ENCODE measurements around the gene TUBGCP2. TPM values are rescaled to one million over a fixed set of nuclear protein-coding genes. Genes with fewer than 3 reads are reported as not detected.

TUBGCP2 gene, protein sequence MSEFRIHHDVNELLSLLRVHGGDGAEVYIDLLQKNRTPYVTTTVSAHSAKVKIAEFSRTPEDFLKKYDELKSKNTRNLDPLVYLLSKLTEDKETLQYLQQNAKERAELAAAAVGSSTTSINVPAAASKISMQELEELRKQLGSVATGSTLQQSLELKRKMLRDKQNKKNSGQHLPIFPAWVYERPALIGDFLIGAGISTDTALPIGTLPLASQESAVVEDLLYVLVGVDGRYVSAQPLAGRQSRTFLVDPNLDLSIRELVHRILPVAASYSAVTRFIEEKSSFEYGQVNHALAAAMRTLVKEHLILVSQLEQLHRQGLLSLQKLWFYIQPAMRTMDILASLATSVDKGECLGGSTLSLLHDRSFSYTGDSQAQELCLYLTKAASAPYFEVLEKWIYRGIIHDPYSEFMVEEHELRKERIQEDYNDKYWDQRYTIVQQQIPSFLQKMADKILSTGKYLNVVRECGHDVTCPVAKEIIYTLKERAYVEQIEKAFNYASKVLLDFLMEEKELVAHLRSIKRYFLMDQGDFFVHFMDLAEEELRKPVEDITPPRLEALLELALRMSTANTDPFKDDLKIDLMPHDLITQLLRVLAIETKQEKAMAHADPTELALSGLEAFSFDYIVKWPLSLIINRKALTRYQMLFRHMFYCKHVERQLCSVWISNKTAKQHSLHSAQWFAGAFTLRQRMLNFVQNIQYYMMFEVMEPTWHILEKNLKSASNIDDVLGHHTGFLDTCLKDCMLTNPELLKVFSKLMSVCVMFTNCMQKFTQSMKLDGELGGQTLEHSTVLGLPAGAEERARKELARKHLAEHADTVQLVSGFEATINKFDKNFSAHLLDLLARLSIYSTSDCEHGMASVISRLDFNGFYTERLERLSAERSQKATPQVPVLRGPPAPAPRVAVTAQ
- total RNA-seq (27.8 TPM), polyA plus RNA-seq (35.6 TPM)

DNA sequence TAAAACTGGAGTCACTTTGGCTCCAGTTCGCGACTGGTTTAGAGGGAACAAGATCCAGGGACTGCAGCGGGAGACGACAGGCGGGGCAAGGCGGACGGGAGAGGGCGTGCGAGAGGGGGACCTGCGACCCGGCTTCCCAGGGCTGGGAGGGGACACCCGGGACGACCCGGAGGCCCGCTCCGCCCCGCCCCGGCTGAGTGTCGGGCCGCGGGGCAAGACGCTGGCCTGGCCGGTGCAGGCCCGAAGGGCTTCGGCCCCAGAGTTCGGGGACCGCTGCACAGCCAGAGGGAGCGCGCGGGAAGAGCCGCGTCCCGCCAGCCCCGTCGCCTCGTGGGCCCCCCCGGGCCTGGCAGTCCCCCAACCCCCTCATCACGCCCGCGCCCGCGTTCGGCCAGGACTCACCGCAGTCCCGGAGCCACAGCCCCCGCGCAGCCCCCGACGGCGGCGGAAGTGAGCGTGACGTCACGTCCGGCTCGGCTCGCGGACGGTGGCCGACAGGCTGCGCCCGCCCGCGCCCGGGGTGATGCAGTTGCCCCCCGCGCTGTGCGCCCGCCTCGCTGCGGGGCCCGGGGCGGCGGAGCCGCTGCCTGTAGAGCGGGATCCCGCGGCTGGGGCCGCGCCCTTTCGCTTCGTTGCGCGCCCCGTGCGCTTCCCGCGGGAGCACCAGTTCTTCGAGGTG is at the start of gene TUBGCP2, which contains the start of gene ZNF511:
TSS of gene TUBGCP2 (minus strand) at position 452 of the 679 bp plus-strand sequence. CDS start 5,931 bp downstream, outside the sequence.
TSS of gene ZNF511 (plus strand) at position 494 of the 679 bp plus-strand sequence. CDS start at position 524, 30 bp downstream.
- DNase-seq (ENCODE audit: extremely low spot score): peak; percentile 20
- under 1% methylated on average over 89 of the region's 89 CpGs for WGBS
- H3K4me3 ChIP-seq (ENCODE audit: low read depth, low read length): peak within 1 kb of the TSS; percentile 81
- peak within 1 kb of the TSS; percentile 96 for H3K27ac ChIP-seq (ENCODE audit: low read depth)
- no peaks in the 10 kb centered on the region for H3K4me1 ChIP-seq (ENCODE audit: insufficient read depth)
- H3K36me3 ChIP-seq (ENCODE audit: insufficient read depth): no peaks in the 10 kb centered on the region

DNA sequence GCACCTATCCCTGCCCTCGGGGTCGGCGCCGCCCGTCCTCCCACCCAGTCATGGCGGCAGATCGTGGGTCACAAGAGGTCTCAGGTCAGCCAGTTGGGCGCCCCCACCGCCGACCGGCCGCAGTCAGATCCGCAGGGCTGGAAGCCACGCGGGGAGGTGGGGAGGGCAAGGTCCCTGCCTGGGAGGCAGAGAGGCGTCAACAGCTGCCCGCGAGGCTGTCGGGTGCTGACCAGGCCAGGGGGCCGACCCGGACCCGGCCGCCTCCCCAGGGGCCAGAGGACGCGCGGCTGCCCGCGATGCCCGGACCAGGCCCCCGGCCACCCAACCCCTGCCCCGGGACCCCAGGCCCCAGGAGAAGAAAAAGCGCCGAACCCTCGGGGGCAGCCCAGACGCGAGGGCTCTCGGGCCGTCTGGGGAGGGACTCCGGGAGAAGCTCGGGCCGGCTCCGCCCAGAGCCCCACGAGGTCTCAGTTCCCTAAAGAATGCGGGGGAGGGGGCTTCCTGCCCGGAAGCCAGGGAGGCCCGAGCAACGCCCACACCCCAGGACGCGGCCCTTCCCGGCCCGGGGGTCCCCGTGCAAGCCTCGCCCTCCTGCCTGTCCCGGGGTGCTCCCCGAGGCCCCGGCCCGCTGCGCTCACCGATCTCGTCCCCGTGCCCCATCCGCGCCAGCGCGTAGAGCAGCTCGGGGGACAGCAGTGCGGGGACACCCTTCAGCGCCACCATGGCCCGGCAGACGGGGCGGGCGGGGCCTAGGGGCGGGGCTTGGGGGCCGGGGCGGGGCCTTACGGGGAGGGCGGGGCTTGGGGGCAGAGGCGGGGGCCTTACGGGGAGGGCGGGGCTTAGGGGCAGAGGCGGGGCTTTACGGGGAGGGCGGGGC is 48.9 kb upstream of the TUBGCP2 start, which contains the start of gene FUOM:
TSS of gene FUOM (minus strand) at position 735 of the 877 bp plus-strand sequence. CDS start at position 723, 12 bp downstream.
- H3K4me3 ChIP-seq (ENCODE audit: low read depth, low read length): peak within 1 kb of the TSS; percentile 59
- DNase-seq (ENCODE audit: extremely low spot score): no peak
- H3K36me3 ChIP-seq (ENCODE audit: insufficient read depth): peaks cover 2% of the 10 kb centered on the region
- peak within 1 kb of the TSS; percentile 31 for H3K27ac ChIP-seq (ENCODE audit: low read depth)
- WGBS: 2% methylated on average over 83 of the region's 83 CpGs
- no peaks in the 10 kb centered on the region for H3K4me1 ChIP-seq (ENCODE audit: insufficient read depth)

DNA sequence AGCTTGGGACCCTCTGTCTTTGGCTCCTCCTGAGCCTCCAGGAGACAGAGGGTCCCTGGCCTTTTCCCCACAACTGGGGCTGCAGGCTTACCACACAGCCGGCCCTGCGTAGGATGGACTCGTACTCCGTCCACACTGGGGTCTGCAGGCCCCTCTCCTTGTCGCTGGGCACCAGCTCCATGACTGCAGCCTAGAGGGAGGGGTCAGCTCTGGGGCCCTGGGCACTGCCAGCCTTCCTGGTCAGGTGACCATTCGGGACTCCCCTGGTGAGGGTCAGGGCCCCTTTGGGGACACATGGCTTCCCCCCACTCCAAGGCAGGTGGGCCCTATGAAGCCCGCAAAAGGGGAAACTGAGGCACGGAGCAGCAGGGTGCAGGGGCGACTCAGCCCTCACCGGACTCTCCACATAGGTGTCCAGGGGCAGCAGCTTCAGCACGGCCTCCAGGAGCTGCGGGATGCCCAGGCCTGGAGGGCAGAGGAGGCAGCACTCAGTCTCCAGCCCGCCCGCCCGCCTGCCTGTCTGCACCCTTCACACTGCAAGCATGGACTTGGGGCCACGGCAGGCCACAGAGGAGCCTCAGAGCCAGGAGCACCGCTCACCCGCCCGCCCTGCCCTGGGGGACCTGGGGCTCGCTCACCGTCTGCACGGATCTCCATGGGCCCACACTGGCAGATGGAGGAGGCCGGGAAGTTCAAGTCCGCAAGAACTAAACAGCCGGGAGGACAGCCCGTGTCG is 48.0 kb upstream of the TUBGCP2 start:
- no peaks in the 10 kb centered on the region for H3K4me1 ChIP-seq (ENCODE audit: insufficient read depth)
- no peaks in the 10 kb centered on the region for H3K36me3 ChIP-seq (ENCODE audit: insufficient read depth)
- no peak overlapping the region for H3K27ac ChIP-seq (ENCODE audit: low read depth)
- peak overlapping the region; percentile 59 for H3K4me3 ChIP-seq (ENCODE audit: low read depth, low read length)
- 50% methylated on average over 27 of the region's 27 CpGs for WGBS
- no peak for DNase-seq (ENCODE audit: extremely low spot score)

DNA sequence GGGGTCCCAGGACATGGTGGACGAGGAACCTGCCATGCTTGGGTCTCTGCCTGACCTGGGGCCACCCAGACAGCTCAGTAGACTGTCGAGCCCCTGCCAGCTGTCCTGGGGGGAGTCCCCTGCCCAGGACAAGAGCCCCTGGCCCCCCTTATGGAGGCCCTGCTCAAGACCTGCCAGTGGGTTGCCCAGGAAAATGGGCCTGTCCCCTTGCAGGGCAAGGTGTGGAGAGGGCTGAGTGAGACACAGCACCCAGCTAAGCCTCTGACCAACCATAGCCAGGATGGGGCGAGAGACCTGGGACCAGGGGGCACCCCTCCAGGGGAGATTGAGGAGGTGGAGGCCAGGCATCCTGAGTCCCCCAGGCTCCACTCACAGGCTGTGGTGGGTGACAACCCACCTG is 47.3 kb upstream of the TUBGCP2 start:
- no peak overlapping the region for H3K4me3 ChIP-seq (ENCODE audit: low read depth, low read length)

DNA sequence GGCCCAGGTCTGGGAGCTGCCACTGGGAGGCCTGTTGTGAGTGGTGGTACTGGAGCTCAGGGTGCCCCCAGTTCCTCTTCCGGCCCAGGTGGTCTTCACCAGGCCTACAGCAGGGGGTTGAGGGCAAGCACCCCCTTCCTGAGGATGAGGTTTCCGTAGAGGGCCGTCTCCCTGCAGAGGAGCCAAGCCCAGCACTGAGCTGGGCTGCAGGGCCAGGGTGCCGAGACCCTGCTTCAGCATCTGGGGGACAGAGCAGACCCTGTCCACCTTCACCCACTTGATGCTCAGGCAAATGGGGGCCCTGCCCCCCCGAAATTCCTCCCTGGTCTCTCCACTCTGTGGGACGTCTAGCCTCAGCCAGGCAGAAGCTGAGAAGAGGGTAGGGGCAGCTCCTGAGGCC is 46.6 kb upstream of the TUBGCP2 start:
- WGBS: 94% methylated on average over 6 of the region's 6 CpGs
- Histone ChIP-seq H3K36me3 (ENCODE audit: insufficient read depth) (no peaks in the 10 kb centered on the region), H3K4me1 (ENCODE audit: insufficient read depth) (no peaks in the 10 kb centered on the region), H3K4me3 (ENCODE audit: low read depth, low read length) (no peak overlapping the region), H3K27ac (ENCODE audit: low read depth) (no peak overlapping the region)
- DNase-seq (ENCODE audit: extremely low spot score): no peak

More for the DNA sequence above, 47.3 kb upstream of the TUBGCP2 start:
- H3K36me3 ChIP-seq (ENCODE audit: insufficient read depth): no peaks in the 10 kb centered on the region
- no peaks in the 10 kb centered on the region for H3K4me1 ChIP-seq (ENCODE audit: insufficient read depth)
- no peak for DNase-seq (ENCODE audit: extremely low spot score)
- 94% methylated on average over 3 of the region's 3 CpGs for WGBS
- no peak overlapping the region for H3K27ac ChIP-seq (ENCODE audit: low read depth)

DNA sequence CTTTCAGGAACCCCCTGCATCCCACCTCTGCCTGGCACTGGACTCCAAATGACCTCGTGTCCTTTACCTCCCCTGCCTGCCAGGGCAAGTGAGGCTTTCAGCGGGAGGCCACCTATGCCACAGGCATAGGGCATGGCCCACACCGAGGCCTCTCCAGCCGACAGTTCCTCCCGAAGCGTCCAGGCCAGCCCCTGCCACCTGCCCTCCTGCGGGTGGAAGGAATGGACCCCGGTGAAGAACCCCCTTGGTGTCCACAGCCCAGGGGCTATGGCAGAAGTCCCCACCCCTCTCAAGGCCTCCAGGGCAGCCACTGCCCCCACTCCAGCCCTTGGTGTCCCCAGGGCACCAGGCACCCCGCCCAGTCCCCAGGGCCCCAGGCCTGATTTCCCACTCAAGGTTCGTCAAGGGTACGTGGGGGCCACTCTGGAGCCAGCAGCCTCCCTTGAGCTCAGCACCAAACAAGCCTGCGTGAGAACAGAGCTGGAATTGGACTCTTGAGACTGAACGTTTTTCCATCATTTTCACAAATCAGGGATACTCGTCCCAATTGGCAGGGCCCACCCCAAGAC is 46.1 kb upstream of the TUBGCP2 start:
- Histone ChIP-seq H3K4me3 (ENCODE audit: low read depth, low read length) (no peak overlapping the region), H3K36me3 (ENCODE audit: insufficient read depth) (no peaks in the 10 kb centered on the region), H3K4me1 (ENCODE audit: insufficient read depth) (no peaks in the 10 kb centered on the region), H3K27ac (ENCODE audit: low read depth) (no peak overlapping the region)
- WGBS: 93% methylated on average over 14 of the region's 14 CpGs
- no peak for DNase-seq (ENCODE audit: extremely low spot score)

DNA sequence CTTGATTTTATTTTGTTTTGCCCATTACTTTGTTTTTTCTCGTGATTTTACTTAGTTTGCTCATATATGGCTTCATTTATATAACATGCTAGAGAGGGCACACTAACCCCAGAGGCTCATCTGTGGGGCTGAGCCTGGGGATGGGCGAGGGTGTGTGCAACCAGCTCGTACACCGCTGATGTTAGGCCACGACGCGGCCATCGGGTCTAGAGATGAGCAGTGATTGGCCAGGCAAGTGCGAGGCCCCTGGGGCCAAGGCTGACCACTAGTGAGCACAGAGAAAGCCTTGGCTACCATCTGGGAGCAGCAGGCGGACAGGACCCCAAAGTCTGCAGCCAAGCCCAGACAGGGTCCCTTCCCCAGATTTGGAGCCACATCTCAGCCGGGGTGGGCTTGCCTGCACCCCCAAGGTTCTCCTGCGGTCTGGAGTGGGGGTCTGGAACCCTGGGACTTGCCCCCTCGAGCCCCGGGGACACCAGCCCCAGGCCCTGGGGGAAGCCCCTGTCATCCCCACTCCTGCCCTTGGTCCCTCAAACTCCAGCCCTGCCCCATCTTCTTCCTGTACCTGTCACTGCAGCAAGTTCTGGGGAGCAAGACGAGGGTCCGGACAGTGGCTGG is 45.4 kb upstream of the TUBGCP2 start:
- no peaks in the 10 kb centered on the region for H3K4me1 ChIP-seq (ENCODE audit: insufficient read depth)
- no peak overlapping the region for H3K27ac ChIP-seq (ENCODE audit: low read depth)
- no peak overlapping the region for H3K4me3 ChIP-seq (ENCODE audit: low read depth, low read length)
- WGBS: 85% methylated on average over 16 of the region's 16 CpGs
- no peaks in the 10 kb centered on the region for H3K36me3 ChIP-seq (ENCODE audit: insufficient read depth)
- DNase-seq (ENCODE audit: extremely low spot score): no peak

DNA sequence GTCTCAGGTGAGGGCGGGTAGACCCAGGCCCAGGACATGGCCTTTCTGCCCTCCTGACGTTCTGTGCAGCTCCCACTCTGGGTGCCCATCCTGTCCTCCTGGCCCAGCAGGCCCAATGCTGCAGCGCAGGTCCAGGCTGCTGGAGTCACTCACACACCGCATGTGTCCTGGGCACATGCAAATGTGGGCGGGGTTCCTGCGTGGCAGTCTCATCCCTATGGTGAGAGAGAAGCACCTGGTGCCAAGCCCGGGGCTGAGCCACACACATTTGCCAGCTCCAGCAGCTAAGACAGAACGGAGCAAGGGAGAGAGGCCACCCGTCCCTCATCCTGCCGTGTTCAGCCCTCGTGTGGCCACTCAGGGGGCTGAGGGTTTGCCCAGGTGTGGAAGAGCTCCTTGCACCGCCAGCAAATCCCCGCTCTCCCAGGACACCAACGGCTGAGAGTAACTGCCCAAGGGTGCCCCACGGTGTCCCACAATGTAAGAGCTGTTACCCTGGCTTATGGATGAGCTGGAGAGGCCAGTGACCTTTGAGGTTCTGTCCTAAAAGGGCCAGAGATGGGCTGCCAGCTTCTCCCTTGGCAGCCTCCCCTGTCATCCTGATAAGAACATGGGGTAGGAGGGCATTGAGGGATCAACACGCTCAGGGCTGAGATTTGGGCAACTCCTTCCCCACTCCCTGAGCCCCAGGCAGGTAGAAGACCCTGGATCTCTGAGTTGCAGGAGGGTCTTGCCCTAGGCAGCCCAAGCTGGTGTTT is 44.7 kb upstream of the TUBGCP2 start:
- no peak overlapping the region for H3K27ac ChIP-seq (ENCODE audit: low read depth)
- WGBS: 75% methylated on average over 16 of the region's 16 CpGs
- H3K4me3 ChIP-seq (ENCODE audit: low read depth, low read length): no peak overlapping the region
- no peaks in the 10 kb centered on the region for H3K36me3 ChIP-seq (ENCODE audit: insufficient read depth)
- H3K4me1 ChIP-seq (ENCODE audit: insufficient read depth): no peaks in the 10 kb centered on the region
- no peak for DNase-seq (ENCODE audit: extremely low spot score)

DNA sequence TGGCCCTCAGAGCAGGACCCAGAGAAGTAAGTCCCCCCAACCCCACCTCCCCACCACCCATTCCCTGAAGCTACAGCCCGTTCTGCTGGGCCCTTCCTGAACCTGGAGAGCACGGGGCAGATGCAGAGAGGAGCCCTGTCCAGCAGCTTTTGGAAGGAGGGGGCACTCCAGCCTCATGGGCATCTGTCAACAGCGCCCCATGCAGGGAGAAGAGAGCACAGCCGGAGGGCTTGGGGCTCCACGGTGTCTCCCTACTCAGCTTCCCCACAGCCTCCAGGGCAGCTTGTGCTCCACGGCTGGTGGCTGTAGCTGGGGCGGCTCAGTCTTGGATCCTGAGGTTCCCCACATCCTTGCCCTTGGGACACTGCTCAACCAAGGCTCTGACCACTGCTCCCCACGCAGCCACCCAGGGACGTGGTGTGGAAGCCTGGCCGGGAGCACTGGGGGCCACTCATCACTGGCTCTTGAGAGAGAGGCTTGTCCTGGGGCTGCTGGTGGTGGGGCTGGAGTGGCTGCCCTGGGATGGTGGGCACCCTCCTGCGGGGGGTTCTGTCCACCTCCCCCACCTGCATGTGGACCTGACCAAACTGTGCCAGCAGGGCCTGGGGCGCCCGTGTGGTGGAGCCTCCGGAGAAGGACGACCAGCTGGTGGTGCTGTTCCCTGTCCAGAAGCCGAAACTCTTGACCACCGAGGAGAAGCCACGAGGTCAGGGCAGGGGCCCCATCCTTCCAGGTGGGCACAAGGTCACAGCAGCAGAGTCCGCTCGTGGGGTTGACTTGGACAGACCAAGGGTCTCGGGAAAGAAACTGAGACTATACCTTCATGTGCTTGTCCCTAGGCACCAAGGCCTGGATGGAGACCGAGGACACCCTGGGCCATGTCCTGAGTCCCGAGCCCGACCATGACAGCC is 43.0 kb upstream of the TUBGCP2 start:
- Histone ChIP-seq H3K36me3 (ENCODE audit: insufficient read depth) (no peaks in the 10 kb centered on the region), H3K4me1 (ENCODE audit: insufficient read depth) (no peaks in the 10 kb centered on the region), H3K27ac (ENCODE audit: low read depth) (no peak overlapping the region), H3K4me3 (ENCODE audit: low read depth, low read length) (no peak overlapping the region)
- DNase-seq (ENCODE audit: extremely low spot score): no peak
- 65% methylated on average over 24 of the region's 24 CpGs for WGBS

DNA sequence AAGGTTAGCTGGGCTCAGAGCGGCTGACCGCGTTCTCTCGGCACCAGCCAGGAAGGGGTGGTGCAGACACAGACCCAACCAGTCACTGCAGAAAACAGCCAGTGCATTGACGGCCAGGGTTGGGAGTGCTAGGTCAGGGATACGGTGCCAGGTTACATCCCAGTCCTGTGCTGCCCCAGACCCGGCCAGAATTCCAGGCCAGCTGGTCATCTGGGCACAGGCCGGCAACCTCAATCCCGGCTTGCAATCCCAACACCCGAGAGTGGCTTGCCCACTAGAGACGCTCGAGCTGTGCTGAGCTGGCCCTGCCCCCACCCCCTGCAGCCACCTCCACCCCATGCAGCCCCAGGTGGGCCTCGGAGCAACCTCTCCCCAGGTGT is 42.3 kb upstream of the TUBGCP2 start:
- H3K4me1 ChIP-seq (ENCODE audit: insufficient read depth): no peaks in the 10 kb centered on the region
- 44% methylated on average over 12 of the region's 13 CpGs for WGBS
- H3K27ac ChIP-seq (ENCODE audit: low read depth): no peak overlapping the region
- H3K36me3 ChIP-seq (ENCODE audit: insufficient read depth): no peaks in the 10 kb centered on the region
- H3K4me3 ChIP-seq (ENCODE audit: low read depth, low read length): no peak overlapping the region
- no peak for DNase-seq (ENCODE audit: extremely low spot score)
